Endodermal cell (in vitro differentiated cells): ENCODE data around the gene DCUN1D1. TPM values are rescaled to one million over a fixed set of nuclear protein-coding genes. Genes with fewer than 3 reads are reported as not detected.

Source experiments
- DNase-seq: peaks from one replicate; pipeline ENCODE4 v3.0.0-alpha.2; 2017
- H3K27ac ChIP-seq: 2 replicates; pipeline ENCODE4 v1.5.1; 2013; ENCODE audit warnings: mild to moderate bottlenecking, low read depth, low read length, moderate library complexity
- H3K27me3 ChIP-seq: 2 replicates; pipeline ENCODE4 v1.6.1; 2013; ENCODE audit warnings: mild to moderate bottlenecking, low read length, moderate library complexity; ENCODE audit not compliant: insufficient read depth, control insufficient read depth, poor library complexity, severe bottlenecking
- H3K36me3 ChIP-seq: 2 replicates; pipeline ENCODE4 v1.7.0; 2013; ENCODE audit warnings: mild to moderate bottlenecking, low read length, moderate library complexity; ENCODE audit not compliant: control insufficient read depth, insufficient read depth
- H3K4me1 ChIP-seq: one replicate; pipeline ENCODE4 v1.7.0; 2013; ENCODE audit warnings: low read length; ENCODE audit not compliant: control insufficient read depth, insufficient read depth
- H3K4me3 ChIP-seq: 2 replicates; pipeline ENCODE4 v1.5.1; 2013; ENCODE audit warnings: mild to moderate bottlenecking, low read length, moderate library complexity
- H3K9ac ChIP-seq: 2 replicates; pipeline ENCODE4 v1.6.1; 2013; ENCODE audit warnings: mild to moderate bottlenecking, low read length, moderate library complexity; ENCODE audit not compliant: poor library complexity, severe bottlenecking; ENCODE audit errors: extremely low read depth
- H3K9me3 ChIP-seq: 2 replicates; pipeline ENCODE4 v1.6.1; 2013; ENCODE audit warnings: mild to moderate bottlenecking, low read length, moderate library complexity; ENCODE audit not compliant: control insufficient read depth
- H3K27ac Mint-ChIP-seq: 2 replicates; pipeline ENCODE4 v1.8.0; 2020; ENCODE audit warnings: mixed read lengths
- H3K27me3 Mint-ChIP-seq: 2 replicates; pipeline ENCODE4 v1.8.0; 2021; ENCODE audit warnings: mild to moderate bottlenecking, mixed read lengths; ENCODE audit not compliant: insufficient read depth
- H3K36me3 Mint-ChIP-seq: 2 replicates; pipeline ENCODE4 v1.8.0; 2020; ENCODE audit warnings: low read depth, mixed read lengths
- H3K4me1 Mint-ChIP-seq: 2 replicates; pipeline ENCODE4 v1.8.0; 2020; ENCODE audit warnings: mixed read lengths
- H3K4me3 Mint-ChIP-seq: 2 replicates; pipeline ENCODE4 v1.8.0; 2020; ENCODE audit warnings: mild to moderate bottlenecking, moderate library complexity, mixed read lengths
- H3K9me3 Mint-ChIP-seq: 2 replicates; pipeline ENCODE4 v1.8.0; 2020; ENCODE audit warnings: mild to moderate bottlenecking, mixed read lengths
- CTCF ChIP-seq: fragments of 200-600 bp; sonication (generic); conservative IDR thresholded peaks from 2 replicates; pipeline ENCODE4 v1.5.0; 2021; ENCODE audit warnings: antibody characterized with exemption, mild to moderate bottlenecking
- WGBS, 2 experiments: methylation state at CpG; one replicate each; pipeline versions ENCODE4 v1.1.5 to v1.1.7; 2013; ENCODE audit warnings: missing lambda C conversion rate in 2 of 2, mixed read lengths in 1 of 2; ENCODE audit not compliant: insufficient coverage in 1 of 2, insufficient read length in 1 of 2; 5-methylcytosine and 5-hydroxymethylcytosine counted together
- total RNA-seq, 2 donors: library from RNA; stranded (reverse); fragmentation: NEBNext Ultra II Directional in 1 of 2; extraction: Animal tissue kit (Norgen Biotek cat#: 25700) in 1 of 2; gene quantifications; 2 replicates in 1 of 2; 3 replicates in 1 of 2; pipeline ENCODE4 v1.2.1, GENCODE V29; 2021

DCUN1D1 gene
- total RNA-seq, 2 donors from 2014 or later, result 59.6 to 65.6 TPM

GRCh38 chr3:182914341-182914740 lies 66.0 kb downstream of the DCUN1D1 start:
- H3K4me1 ChIP-seq, result peaks cover 3% of the 10 kb centered on the region
- no peaks in the 10 kb centered on the region for H3K27me3 ChIP-seq
- Mint-ChIP-seq H3K36me3 (no peaks in the 10 kb centered on the region), H3K27ac (no peak overlapping the region), H3K4me3 (no peak overlapping the region), H3K27me3 (no peaks in the 10 kb centered on the region), H3K9me3 (no peaks in the 10 kb centered on the region), H3K4me1 (peaks cover 9% of the 10 kb centered on the region)
- peaks cover 8% of the 10 kb centered on the region for H3K36me3 ChIP-seq
- no peak for DNase-seq
- 100% methylated on average over 1 of the region's 1 CpG; no CpG with 5 or more reads in 1 of the 2 experiments for WGBS, 2 experiments
- no peak for TF ChIP-seq CTCF
- H3K27ac ChIP-seq, result no peak overlapping the region
- no peak overlapping the region for H3K9ac ChIP-seq
- H3K4me3 ChIP-seq, result no peak overlapping the region
- H3K9me3 ChIP-seq, result no peaks in the 10 kb centered on the region

GRCh38 chr3:182913889-182914288 lies 66.4 kb downstream of the DCUN1D1 start:
- Mint-ChIP-seq H3K27me3 (no peaks in the 10 kb centered on the region), H3K9me3 (no peaks in the 10 kb centered on the region), H3K4me1 (peaks cover 9% of the 10 kb centered on the region), H3K27ac (no peak overlapping the region), H3K36me3 (no peaks in the 10 kb centered on the region), H3K4me3 (no peak overlapping the region)
- Histone ChIP-seq H3K27ac (no peak overlapping the region), H3K36me3 (peaks cover 8% of the 10 kb centered on the region), H3K9me3 (no peaks in the 10 kb centered on the region), H3K27me3 (no peaks in the 10 kb centered on the region), H3K4me3 (no peak overlapping the region), H3K4me1 (no peaks in the 10 kb centered on the region), H3K9ac (no peak overlapping the region)
- no peak for TF ChIP-seq CTCF
- 96% methylated on average over 4 of the region's 4 CpGs for WGBS, 2 experiments
- no peak for DNase-seq

- Mint-ChIP-seq H3K9me3 (no peaks in the 10 kb centered on the region), H3K36me3 (no peaks in the 10 kb centered on the region), H3K27me3 (no peaks in the 10 kb centered on the region), H3K4me3 (no peak overlapping the region), H3K4me1 (peaks cover 9% of the 10 kb centered on the region), H3K27ac (no peak overlapping the region)
- Histone ChIP-seq H3K27ac (no peak overlapping the region), H3K36me3 (peaks cover 12% of the 10 kb centered on the region), H3K9me3 (no peaks in the 10 kb centered on the region), H3K27me3 (no peaks in the 10 kb centered on the region), H3K9ac (no peak overlapping the region), H3K4me1 (no peaks in the 10 kb centered on the region), H3K4me3 (no peak overlapping the region)
- DNase-seq, result no peak
- 80 to 88% methylated on average over 3 to 5 of the region's 5 CpGs for WGBS, 2 experiments
- no peak for TF ChIP-seq CTCF
Observed at GRCh38 chr3:182912474-182912873, 67.9 kb downstream of the DCUN1D1 start.
